Measurements from ENCODE around the gene ELAC1. TPM values are rescaled to one million over a fixed set of nuclear protein-coding genes. Genes with fewer than 3 reads are reported as not detected.
A peak's percentile ranks its signal among the peaks of the same experiment; 100 is the strongest.
"Not testable (repeated sequence)": the region's sequence is repeated elsewhere in the genome, so short reads cannot be mapped to it uniquely, and the experiment has no call there.

Gene ELAC1
- total and polyA plus RNA-seq, 11 donors = 2.3 to 7.2 (median 4.0) TPM

DNA sequence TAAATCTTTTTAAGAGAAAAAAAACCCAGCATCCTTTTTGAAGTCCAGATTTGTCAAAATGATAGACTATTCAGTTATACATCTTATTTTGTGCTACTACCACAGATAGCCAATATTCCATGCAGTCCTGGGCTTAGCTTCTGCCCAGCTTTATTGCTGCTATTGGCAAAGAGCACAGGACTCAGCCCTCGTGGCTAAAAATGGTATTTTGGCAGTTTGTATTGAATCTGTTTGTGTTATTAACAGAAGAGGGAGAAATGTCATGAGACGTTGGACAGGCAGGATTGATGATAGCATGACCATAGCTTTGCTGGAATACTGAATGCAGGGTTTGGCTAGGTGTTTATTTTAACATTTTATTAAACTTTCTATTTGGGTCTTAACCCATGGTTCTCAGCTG lies 19.4 kb downstream of the ELAC1 start:
- intact Hi-C loops (cut with DNase I) = no loop called here
- no peaks in the 10 kb centered on the region for H3K27me3 ChIP-seq
- peaks cover 0 to 34% (median 16%) of the 10 kb centered on the region in 9 donors for H3K36me3 ChIP-seq
- 18 to 45% (median 34%) methylated on average over 2 of the region's 2 CpGs for WGBS, 4 donors
- H3K27ac ChIP-seq = no peak overlapping the region
- TF ChIP-seq CTCF (IDR thresholded peaks at IDR 0.05) = no peak
- no peak for TF ChIP-seq POLR2A (IDR thresholded peaks at IDR 0.05)
- ATAC-seq = no peak
- no peak for DNase-seq
- no peaks in the 10 kb centered on the region for H3K9me3 ChIP-seq
- no peak overlapping the region for H3K4me3 ChIP-seq
- H3K4me1 ChIP-seq = peaks cover 0 to 11% (median 0%) of the 10 kb centered on the region in 12 donors

- WGBS, 4 donors = 79 to 92% (median 83%) methylated on average over 3 of the region's 3 CpGs
- no peaks in the 10 kb centered on the region for H3K9me3 ChIP-seq
- H3K27ac ChIP-seq = no peak overlapping the region
- no peak for ATAC-seq
- no peak for TF ChIP-seq POLR2A (IDR thresholded peaks at IDR 0.05)
- TF ChIP-seq CTCF (IDR thresholded peaks at IDR 0.05) = no peak
- peaks cover 0 to 25% (median 7%) of the 10 kb centered on the region in 9 donors for H3K36me3 ChIP-seq
- DNase-seq = no peak
- H3K27me3 ChIP-seq = no peaks in the 10 kb centered on the region
- peaks cover 0 to 14% (median 0%) of the 10 kb centered on the region in 12 donors for H3K4me1 ChIP-seq
- H3K4me3 ChIP-seq = no peak overlapping the region
- intact Hi-C loops (cut with DNase I) = no loop called here
Observed at GRCh38 chr18:50989711-50990110, 21.9 kb downstream of the ELAC1 start.

DNA sequence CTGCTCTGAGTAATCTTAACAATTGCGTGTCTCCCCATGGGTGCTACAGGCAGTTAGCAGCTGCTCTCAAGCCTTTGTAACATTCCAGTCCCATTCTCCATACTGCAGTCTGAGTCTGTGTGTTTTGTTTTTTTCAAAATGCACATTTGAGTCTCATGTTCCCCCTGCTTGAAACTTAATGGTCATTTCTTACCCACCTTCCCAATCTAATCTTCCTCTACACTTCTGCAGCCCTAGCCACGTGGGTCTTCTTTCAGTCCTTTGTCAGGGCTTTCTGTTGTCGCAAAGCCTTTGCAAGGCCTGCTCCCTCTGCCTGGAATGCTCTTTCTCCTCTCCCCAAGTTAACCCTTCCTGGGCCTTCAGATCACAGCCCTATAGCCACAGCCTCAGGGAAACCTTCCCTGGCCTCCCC lies 24.5 kb downstream of the ELAC1 start:
- peaks cover 0 to 7% (median 0%) of the 10 kb centered on the region in 12 donors for H3K9me3 ChIP-seq
- no peaks in the 10 kb centered on the region for H3K27me3 ChIP-seq
- no peak overlapping the region for H3K4me3 ChIP-seq
- H3K4me1 ChIP-seq = peaks cover 0 to 7% (median 0%) of the 10 kb centered on the region in 12 donors
- DNase-seq = no peak
- no peak for ATAC-seq
- TF ChIP-seq CTCF (IDR thresholded peaks at IDR 0.05) (no peak), POLR2A (IDR thresholded peaks at IDR 0.05) (no peak)
- peaks cover 0 to 7% (median 0%) of the 10 kb centered on the region in 9 donors for H3K36me3 ChIP-seq
- H3K27ac ChIP-seq = no peak overlapping the region
- WGBS, 4 donors = 64 to 75% (median 73%) methylated on average over 3 of the region's 3 CpGs
- intact Hi-C loops (cut with DNase I) = no loop called here

DNA sequence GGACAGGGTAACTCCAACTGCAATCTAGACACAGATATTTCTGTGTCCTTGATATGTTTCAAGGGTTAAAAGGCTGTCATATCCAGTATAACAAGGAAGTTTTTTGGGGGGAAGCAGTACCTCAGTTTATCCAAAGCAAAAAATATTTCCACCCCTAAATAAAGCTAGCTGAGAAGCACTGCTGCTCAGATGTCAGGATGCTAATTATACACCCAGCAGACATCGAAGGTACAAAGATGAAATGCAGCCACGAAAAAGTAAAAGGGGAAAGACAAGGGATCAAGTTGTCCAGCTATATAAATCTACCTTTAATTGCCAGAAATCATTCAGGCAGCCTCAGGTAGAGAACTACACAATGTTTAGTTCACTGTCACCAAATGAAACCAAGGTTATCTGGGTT lies 26.2 kb downstream of the ELAC1 start:
- Histone ChIP-seq H3K27ac (peak overlapping the region in 2 of 12 donors; percentile 19 to 23), H3K4me3 (no peak overlapping the region), H3K36me3 (no peaks in the 10 kb centered on the region), H3K27me3 (no peaks in the 10 kb centered on the region), H3K4me1 (peaks cover 0 to 6% (median 0%) of the 10 kb centered on the region in 12 donors), H3K9me3 (peaks cover 0 to 7% (median 0%) of the 10 kb centered on the region in 12 donors)
- peak in 2 of 4 donors; percentile 20 to 29 for ATAC-seq
- DNase-seq = no peak
- intact Hi-C loops (cut with DNase I) = no loop called here
- WGBS, 4 donors = 56 to 63% (median 57%) methylated on average over 2 of the region's 2 CpGs
- no peak for TF ChIP-seq POLR2A (IDR thresholded peaks at IDR 0.05)
- TF ChIP-seq CTCF (IDR thresholded peaks at IDR 0.05) = no peak

GRCh38 chr18:51003174-51003573 lies 35.3 kb downstream of the ELAC1 start:
- H3K9me3 ChIP-seq; H3K4me3 ChIP-seq; H3K27me3 ChIP-seq; intact Hi-C loops (cut with DNase I); H3K27ac ChIP-seq; ATAC-seq; H3K36me3 ChIP-seq; DNase-seq: not testable (repeated sequence)
- 95 to 100% (median 98%) methylated on average over 2 of the region's 2 CpGs for WGBS, 4 donors
- H3K4me1 ChIP-seq = peaks cover 0 to 10% (median 0%) of the 10 kb centered on the region in 12 donors

Data from heart left ventricle (tissue), 16 donors.